Measurements from ENCODE around the gene DDX41. TPM values are rescaled to one million over a fixed set of nuclear protein-coding genes. Genes with fewer than 3 reads are reported as not detected.

Gene DDX41
- total and polyA plus RNA-seq, 2 of the 13 experiments (the other 11 are each of a cell fraction or from before 2014, with no cell fraction given): 62.8 to 105 TPM

GRCh38 chr5:177472460-177473442 lies 44.0 kb downstream of the DDX41 start (continued):
- TF ChIP-seq SMAD3 (CRISPR knock-in tag; IDR thresholded peaks at IDR 0.05): no peak
- peak; percentile 39; the same call in 1 of the 2 replicates for TF ChIP-seq ZC3H13 (CRISPR knock-in tag; IDR thresholded peaks at IDR 0.05)
- no peak for TF ChIP-seq MXD1 (CRISPR knock-in tag; IDR thresholded peaks at IDR 0.05)
- TF ChIP-seq ZBTB25 (CRISPR knock-in tag; IDR thresholded peaks at IDR 0.05): no peak

- in situ Hi-C loops (cut with HindIII; ENCODE audit: extremely low pct_ligation_motif_present, low pct_unique_long_range_greater_than_20kb): loop anchor here (25.0 kb wide), 1 partner anchor 359 kb away; no protein-coding TSS in a partner anchor
- no peak for TF ChIP-seq HNRNPK (IDR thresholded peaks at IDR 0.05; ENCODE audit: low read depth, low read length, poor library complexity, severe bottlenecking)
- TF ChIP-seq AGO1 (IDR thresholded peaks at IDR 0.05; ENCODE audit: low read depth, low read length, poor library complexity, severe bottlenecking): peak; percentile 69
- Histone ChIP-seq H2AFZ (ENCODE audit: low read length) (no peak overlapping the region), H3K9me3 (ENCODE audit: low read length) (no peaks in the 10 kb centered on the region), H4K20me1 (ENCODE audit: insufficient read depth, low read length) (peaks cover 9% of the 10 kb centered on the region; the same call in 1 of the 2 replicates), H3K4me1 (ENCODE audit: insufficient read depth, low read length) (peaks cover 46% of the 10 kb centered on the region), H3K4me2 (ENCODE audit: low read depth, low read length) (peak overlapping the region; percentile 92), H3K9ac (ENCODE audit: insufficient read depth, low read depth, low read length) (peak overlapping the region; percentile 67), H3K4me3 (replicated peaks in 1 of 3; ENCODE audit: insufficient read depth in 1 of 3, low read depth in 2 of 3, low read length in 3 of 3) (peak overlapping the region; percentile 65 to 77 (median 73); a peak in 5 of 6 replicates), H3K36me3 (replicated peaks in 1 of 2; ENCODE audit: control insufficient read depth in 1 of 2, insufficient read depth in 2 of 2, low read length in 2 of 2) (peaks cover under 1 to 5% of the 10 kb centered on the region in 2 experiments; a peak in 3 of 5 replicates), H3K79me2 (ENCODE audit: insufficient read depth, low read length) (peaks cover 3% of the 10 kb centered on the region), H3K27me3 (ENCODE audit: control insufficient read depth in 1 of 2, insufficient read depth in 2 of 2, low read length in 2 of 2) (no peaks in the 10 kb centered on the region), H3K27ac (ENCODE audit: extremely low read length, insufficient read depth, low read length) (no peak overlapping the region)
- no TSS peak for BruUV-seq (replicated peaks)
- 93% methylated on average over 7 of the region's 14 CpGs for WGBS (ENCODE audit: low lambda C conversion rate)
- intact Hi-C loops (cut with micrococcal nuclease; ENCODE audit: unreplicated experiment): no loop called here
- ChIA-PET CTCF (ENCODE audit: low intra/inter-chr PET ratio, low total read pairs) (no interaction called here), POLR2A (interaction anchor here (1.0 to 2.8 kb wide), 5 partner anchors 14 to 93 kb away, joined by 5 to 17 read pairs (median 9); no protein-coding TSS in a partner anchor)
- DNase-seq (ENCODE audit: low spot score): no peak
- FAIRE-seq: no peak
- no peak for ATAC-seq
Observed at GRCh38 chr5:177471610-177472356, 45.0 kb downstream of the DDX41 start.

All from HepG2 (cell line).